WTC11 (cell line): Measurements from ENCODE around the gene CACNG5.

Experiments used
- CTCF ChIP-seq: fragments of 200-600 bp; IDR thresholded peaks from 2 replicates; pipeline ENCODE4 v1.8.0; 2022; ENCODE audit warnings: antibody characterized with exemption
- MYBL2 ChIP-seq: sonication (generic); formaldehyde crosslinking; IDR thresholded peaks from 2 replicates; pipeline ENCODE4 v1.8.1; 2023; ENCODE audit warnings: mild to moderate bottlenecking, moderate library complexity, missing genetic modification reagents
- PRDM15 ChIP-seq: sonication (generic); formaldehyde crosslinking; IDR thresholded peaks from 2 replicates; pipeline ENCODE4 v1.8.0; 2022; ENCODE audit warnings: missing genetic modification reagents
- TEAD1 ChIP-seq: sonication (generic); formaldehyde crosslinking; IDR thresholded peaks from 2 replicates; pipeline ENCODE4 v1.8.0; 2022; ENCODE audit warnings: mild to moderate bottlenecking, missing genetic modification reagents
- ZNF232 ChIP-seq: sonication (generic); formaldehyde crosslinking; IDR thresholded peaks from 2 replicates; pipeline ENCODE4 v1.8.0; 2022; ENCODE audit warnings: mild to moderate bottlenecking, missing genetic modification reagents
- ZNF512 ChIP-seq: sonication (generic); formaldehyde crosslinking; IDR thresholded peaks from 2 replicates; pipeline ENCODE4 v1.8.1; 2022; ENCODE audit warnings: missing genetic modification reagents, borderline replicate concordance

GRCh38 chr17:66904760-66905624 is 70.1 kb downstream of the CACNG5 start:
- TF ChIP-seq ZNF232 (CRISPR knock-in tag) (no peak), ZNF512 (no peak), TEAD1 (no peak), MYBL2 (CRISPR knock-in tag) (no peak), PRDM15 (CRISPR knock-in tag) (no peak), CTCF (no peak)
